Activated CD4-positive, alpha-beta T cell treated with anti-CD3 and anti-CD28 coated beads, Interleukin-2, amount 50 U/mL, for 16 hours (primary cell): ENCODE data around the gene IGHMBP2.
"Not testable (repeated sequence)": the region's sequence is repeated elsewhere in the genome, so short reads cannot be mapped to it uniquely, and the experiment has no call there.

ENCODE experiments used
- DNase-seq: peaks from one replicate; pipeline ENCODE4 v3.0.0-alpha.2; 2020

Gene IGHMBP2

DNA sequence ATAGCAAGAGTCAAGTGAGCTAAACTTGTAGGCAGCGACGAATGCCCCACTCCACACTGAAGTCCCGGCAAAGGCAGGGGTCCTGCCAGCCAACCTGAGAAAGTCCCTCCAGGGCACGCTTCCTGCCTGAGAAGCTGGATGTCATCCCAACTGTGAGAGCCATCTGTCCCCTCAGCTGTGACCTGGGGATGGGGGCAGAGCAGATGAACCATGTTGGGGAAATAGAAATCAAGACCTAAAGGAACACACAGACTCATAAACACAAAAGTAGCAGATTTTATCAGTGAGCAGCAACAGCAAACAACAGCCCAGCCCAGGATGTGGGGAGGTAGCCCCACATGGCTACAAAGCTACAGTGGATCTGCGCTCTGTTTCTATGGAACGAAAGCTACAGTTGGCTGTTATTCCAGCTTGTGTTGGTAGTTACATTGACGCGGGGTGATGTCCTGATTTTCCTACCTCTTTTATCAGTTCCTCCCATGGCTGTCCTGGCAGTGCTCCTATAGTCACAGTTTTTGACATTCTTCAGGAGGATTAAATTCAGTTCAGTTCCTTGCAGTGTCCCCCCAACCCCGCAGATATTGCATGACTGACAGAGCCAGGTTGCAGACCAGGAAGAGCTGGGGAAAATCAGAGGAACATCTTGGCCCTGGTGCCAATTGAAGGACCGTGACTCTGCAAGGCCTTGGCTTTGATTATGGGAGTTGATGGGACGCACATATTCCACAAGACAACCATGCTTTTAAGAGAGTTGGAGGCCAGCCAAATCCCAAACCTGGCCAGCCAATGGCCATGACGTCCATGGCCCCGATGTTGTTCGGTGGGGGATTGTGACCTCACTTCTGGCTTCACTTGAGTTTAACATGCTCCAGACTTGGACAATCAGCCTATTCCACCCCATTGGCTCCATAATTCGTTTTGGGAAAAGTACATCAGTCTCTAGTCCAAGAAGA is 62.5 kb downstream of the IGHMBP2 start:
- DNase-seq: no peak

DNA sequence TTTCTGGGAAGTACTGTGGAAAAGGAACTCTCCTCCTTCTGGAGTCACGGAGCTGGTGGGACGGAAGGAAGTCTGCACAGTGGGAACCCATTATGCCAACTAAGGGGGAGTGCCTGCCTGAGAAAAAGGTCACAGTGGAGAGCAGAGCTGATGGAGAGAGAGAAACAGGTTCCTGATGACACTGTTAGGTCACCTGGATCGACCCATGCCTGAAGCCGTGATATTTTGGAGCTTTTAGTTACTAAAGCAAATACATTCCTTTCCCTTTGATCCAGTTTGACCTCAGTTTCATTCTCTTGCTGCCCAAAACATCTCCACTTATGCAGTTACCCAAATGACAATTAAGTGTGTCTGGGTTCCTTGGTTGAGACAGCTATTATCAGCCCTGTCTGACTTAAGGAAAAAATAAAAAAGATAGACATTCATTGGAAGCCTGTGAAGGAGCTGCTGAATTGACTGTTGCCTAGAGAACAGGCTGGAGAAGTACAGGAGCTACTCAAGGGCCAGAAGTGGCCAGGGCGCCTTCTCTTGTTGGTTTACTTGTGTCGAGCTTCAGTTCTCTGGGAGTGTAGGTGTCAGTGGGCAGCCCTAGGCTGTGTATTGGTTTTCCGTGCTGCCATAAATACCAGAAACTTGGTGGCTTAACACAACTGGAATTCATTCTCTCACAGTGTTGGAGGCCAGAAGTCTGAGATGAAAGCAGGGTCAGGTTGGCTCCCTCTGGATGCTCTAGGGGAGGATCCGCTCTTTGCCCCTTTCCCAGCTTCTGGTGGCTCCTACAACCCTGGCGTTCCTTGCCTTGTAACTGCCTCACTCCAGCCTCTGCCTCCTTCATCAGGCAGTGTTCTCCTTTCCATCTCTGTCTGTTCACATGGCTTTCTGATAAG is 63.4 kb downstream of the IGHMBP2 start:
- no peak for DNase-seq

DNA sequence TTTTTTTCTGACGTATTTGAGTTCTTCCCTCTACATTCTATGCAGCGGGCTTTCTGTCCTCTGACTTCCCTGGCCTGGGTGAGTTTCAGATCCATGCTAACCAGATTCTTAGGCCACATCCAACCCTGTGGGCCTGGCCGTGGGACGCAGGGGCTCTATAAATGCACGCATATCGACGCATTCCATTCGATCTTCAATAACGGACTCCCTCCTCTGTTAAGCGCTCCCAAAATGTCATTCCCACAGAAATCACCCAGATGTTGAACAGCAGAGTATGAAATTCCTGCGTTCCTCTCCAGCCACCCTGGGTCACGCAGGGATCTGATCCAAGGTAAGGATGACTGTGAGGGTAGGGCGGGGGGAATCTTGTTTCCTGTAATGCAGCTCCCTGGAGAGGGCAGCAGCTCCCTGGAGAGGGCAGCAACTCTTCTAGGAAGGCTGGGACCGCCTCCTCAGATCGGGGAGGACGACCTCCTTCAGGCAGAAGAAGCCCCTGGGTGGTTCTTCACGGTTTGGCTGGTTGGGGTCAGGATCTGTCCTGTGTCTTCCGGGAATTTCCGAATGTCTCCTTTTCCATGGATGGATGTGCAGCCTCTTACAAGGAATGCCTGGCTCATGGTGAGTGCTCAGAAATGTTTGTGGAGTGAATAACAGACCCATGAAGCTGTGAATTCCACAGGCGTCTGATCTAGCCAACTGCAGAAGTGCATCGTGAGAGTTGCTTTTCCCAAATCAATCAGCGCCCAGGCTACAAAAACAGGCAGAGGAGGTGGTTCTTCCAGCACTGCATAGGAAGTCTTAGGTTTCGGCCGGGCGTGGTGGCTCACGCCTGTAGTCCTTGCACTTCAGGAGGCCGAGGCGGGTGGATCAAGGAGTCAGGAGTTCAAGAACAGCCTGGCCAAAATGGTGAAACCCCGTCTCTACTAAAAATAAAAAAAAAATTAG is 64.9 kb downstream of the IGHMBP2 start:
- no peak for DNase-seq

DNA sequence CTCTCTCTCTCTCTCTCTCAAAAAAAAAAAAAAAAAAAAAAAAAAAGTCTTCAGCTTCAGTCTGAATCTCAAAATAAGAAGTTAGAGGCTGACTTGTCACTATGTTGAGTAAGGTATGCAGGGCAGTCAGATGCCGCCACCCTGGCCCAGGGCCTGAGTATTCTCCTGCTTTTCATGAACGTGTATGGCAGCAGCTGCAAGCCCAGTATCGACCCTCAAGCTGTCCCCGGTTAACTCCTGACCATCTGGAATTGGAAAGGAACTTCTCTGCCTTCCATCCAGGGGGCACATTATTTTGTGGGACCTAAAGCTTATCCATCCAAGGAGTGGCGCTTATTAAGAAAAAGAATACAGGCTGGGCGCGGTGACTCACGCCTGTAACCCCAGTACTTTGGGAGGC is 65.7 kb downstream of the IGHMBP2 start:
- DNase-seq: no peak

DNA sequence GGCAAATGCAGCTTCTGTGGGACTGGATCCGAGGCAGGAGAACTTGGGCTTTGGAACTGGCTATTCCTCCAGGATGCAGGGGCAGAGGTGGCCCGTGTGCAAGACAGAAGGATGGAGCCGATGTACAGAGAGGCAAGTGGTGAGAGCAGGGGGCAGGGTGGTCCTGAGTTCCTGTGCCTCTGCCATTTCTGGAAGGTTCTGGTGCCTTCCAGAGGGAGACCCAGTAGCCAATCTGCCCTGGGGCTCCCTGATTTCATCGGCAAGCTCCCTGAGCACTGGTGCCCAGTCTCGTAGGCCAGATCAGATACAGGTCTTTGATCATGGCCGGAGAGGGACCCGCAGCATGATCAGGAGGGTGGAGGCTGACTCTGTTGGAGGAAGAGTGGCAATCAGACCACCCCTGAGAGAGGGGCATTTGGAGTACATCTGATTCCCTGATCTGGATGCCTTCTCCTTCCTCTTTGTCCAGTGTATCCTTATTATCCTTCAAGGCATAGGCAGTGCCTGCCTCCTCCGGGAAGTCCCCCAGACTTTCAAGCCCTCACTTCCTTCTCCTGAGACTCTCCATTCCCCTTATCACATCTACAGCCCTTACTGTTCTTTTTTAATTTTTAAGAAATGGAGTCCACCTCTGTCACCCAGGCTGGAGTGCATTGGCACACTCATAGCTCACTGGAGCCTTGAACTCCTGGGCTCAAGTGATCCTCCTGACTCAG is 67.4 kb downstream of the IGHMBP2 start:
- DNase-seq: no peak

DNA sequence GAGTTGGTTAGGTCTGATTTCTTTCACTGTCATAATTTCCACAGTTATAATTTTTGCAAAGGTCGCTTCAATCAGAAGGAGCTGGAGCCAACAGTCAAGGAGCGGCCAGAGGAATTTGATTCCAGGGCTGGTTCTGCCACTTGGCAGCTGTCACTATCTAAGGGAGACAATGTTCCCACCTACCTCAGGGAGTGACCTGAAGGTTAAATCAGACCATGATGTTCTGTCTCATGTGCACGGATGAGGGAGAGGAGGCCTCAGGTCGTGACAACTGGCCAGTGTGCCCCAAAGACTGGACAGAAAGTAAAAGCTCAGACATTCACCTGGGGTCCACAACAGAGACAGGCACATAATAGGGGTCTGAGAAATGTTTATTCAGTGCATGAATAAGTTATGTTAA is 69.5 kb downstream of the IGHMBP2 start:
- DNase-seq: no peak

DNA sequence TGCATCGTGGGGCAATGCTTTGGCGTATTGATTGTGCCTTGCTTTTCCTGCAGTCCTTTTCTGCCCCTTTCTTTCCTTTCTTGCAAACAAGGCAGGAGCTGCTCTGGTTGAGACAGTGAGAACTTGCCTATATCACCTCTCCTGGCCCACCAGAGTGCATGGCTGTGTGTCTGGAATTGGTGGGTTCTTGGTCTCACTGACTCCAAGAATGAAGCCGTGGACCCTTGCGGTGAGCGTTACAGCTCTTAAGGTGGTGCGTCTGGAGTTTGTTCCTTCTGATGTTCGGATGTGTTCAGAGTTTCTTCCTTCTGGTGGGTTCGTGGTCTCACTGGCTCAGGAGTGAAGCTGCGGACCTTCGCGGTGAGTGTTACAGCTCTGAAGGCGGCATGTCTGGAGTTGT is 70.0 kb downstream of the IGHMBP2 start:
- DNase-seq: not testable (repeated sequence)

DNA sequence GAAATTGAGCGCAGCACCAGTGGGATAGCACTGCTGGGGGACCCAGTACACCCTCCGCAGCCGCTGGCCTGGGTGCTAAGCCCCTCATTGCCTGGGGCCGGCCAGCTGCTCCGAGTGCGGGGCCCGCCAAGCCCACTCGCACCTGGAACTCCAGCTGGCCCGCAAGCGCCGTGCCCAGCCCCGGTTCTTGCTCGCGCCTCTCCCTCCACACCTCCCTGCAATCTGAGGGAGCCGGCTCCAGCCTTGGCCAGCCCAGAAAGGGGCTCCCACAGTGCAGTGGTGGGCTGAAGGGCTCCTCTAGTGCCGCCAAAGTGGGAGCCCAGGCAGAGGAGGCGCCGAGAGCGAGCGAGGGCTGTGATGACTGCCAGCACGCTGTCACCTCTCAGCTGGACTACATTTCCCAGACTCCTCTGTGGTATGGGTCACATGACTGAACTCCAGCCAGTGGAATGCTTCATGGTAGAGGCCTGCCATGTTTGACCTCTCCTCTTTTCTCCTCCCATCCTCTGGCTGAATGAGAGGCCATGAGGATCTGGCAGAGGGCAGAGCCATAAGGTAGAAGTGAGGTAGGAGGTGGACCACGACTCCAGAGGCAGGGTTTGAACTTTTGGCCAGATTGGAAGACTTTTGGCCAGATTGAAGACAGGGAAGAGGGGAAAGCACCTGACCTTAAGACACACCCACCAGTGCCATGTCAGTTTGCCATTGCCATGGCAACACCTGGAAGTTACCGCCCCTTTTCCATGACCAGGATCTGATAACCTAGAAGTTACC is 70.9 kb downstream of the IGHMBP2 start:
- peak; percentile 43 for DNase-seq

DNA sequence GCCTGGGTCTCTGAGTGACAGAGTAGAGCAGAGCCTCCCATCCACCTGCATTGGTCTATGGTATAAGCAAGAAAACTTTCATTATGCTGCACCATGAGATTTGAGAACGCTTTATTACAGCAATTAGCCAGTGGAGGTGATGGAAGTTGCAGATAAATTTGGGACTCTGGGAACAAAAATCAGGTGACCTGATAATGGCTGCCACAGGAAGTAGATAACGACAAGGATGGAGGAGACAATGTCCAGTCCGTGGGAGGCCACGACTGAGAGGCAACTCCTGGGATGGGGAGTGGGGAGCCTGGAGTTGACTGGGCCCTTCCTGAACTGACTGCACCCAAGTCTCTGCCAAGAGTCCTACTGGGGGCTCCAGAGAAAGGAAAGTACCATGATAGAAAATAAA is 72.4 kb downstream of the IGHMBP2 start:
- no peak for DNase-seq

DNA sequence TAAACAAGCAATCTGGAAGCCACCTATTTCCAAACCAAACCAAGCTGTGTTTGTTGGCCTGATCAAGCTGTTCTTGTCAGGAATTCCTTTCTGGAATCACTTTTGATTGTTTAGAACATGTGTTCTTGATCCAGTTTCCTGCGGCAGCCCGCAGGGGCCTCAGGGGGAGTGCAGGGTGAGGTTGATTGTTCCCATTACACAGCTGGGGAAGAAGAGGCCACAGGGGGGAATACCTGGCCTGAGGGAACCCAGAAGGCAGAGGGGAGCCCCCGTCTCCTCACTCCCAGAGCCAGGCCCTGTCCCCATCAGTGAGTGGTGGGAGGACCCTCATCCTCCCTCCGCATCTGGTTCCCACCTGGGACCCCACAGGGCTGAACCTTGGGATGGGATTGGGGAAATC is 72.9 kb downstream of the IGHMBP2 start:
- DNase-seq: no peak

DNA sequence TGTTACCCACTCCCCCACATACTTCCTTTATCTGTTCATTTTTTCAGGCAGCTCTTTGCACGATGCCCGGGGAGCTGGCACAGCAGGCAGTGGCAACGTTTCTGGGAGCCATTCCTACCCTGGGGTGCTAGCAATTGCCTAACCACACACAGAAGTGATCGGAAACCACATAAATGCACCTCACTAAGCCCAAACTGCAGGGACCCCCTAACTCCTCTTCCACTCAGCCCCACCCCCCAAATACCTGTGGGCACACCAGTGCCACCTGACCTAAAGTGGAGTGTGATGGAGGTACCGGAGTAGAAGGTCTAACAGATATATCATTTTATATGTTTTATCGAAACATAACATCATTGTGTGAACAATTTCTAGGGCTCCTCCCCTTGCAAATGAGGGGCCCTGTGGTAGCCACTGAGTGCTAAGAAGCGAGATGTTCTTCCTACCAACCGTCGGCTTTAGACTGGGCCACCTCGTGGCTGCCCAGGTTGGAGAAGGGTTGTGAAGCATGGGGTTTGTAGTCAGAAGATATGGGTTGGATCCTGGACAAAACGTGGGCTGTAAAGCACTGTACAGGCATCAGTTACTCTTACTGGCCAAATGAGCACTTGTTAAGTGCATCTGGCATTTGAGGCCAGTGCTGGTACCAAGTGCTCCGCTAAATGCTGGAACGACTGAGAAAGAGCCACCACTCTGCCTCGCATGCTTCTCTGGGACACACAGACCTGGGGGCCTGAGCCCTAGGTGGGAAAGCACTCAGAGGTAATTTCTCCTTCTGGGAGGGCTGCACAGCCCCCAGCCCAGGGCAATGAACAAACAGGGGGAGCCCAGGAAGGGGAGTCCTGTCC is 74.3 kb downstream of the IGHMBP2 start:
- no peak for DNase-seq

DNA sequence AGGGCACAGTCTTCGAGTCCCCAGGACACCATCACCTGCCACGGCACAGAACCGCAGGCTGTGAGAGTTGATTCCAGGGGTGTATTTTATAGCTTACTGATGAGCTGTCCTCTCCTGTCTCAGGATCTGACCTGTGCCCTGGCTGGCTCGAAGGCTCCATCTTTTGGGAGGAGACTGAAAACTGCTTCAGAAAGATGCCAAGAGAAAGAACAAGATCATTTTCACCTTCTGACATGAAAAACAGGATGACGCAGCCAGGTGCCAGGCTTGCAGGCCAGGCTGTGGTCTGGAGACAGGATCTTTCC is 74.9 kb downstream of the IGHMBP2 start:
- DNase-seq: no peak

DNA sequence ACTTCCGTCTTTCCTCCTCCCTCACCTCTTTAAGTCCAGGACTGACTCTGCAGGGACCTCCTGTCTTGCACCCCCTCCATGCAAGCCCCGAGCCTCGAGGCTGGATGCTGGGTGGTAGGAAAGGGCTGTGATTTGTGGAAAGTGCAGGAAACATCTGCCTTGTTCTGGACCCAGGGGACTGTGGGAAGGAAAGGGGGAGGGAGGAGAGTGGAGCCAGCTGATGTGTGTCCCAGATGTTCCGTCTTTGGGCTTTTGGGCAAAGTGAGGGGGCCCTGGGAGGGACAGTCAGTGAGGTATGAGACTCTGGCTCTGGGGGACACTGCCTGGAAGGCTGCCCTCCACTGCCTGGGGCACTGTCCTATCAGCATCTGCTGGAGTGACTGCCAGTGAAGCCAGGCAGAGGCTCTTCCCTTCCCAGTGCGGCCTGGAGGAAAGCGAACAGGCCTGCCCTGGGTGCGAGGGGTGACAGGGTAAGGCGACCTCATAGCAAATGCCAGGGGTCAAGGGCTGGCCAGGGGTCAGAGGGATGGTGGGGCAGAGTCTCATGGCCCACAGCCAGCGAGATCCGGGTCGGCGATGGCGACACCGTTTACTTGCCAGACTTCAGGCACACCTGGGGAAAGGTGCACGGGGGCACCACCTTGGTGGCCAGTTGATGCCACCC is 75.4 kb downstream of the IGHMBP2 start:
- DNase-seq: no peak

DNA sequence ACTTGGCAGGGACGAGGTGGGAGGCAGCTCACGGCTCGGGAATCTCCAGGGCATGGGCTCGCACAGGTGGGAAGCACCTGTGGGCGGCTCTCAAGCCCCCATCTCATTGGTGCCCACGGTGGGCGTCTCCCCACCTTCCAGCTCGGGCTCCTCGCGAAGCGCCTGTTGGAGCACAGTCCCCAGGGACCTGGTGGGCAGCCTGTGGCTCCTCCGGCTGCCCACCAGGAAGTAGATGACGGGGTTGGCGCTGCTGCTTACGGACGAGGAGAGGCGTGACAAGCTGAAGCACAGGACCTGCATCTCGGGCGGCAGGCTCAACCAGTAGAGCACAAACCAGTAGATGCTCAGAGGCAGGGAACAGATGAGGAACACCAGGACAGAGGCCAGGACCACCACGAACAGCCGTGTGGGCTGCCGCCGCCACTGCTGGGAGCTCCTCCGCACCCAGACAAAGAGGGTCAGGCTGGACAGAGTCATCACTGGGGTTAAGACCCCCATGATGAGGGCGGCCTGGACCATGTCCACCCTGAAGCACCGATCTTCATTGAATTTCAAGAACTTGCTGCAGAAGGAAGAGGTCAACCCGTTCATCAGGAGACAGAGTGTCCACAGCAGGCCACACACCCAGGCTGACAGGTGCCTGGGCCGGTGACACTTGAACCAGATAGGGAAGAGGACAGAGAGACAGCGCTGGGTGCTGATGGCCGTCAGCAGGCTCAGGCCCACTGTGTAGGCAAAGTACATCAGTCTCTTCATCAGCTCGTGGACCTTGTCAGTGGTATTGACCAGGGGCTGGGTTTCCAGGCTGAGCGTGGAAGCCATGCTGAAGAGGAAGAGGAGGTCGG is 76.5 kb downstream of the IGHMBP2 start:
- no peak for DNase-seq

DNA sequence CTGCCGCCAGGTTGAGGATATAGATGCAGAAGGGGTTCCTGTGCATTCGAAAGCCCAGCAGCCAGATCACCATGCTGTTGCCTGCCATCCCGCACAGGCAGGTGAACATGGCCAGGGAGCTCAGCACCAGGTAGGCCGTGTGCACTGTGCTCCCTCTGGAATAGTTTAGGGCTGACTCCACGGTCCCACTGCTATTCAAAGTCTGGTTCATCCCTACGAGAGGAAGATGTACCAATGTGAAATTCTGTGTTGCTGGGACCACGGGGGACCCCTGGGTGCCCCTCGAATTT is 77.0 kb downstream of the IGHMBP2 start, which contains the start of gene MRGPRD:
Gene MRGPRD (minus strand): TSS at position 211 of the 290 bp plus-strand sequence. CDS start 0 bp downstream, at position 211.
- no peak for DNase-seq

DNA sequence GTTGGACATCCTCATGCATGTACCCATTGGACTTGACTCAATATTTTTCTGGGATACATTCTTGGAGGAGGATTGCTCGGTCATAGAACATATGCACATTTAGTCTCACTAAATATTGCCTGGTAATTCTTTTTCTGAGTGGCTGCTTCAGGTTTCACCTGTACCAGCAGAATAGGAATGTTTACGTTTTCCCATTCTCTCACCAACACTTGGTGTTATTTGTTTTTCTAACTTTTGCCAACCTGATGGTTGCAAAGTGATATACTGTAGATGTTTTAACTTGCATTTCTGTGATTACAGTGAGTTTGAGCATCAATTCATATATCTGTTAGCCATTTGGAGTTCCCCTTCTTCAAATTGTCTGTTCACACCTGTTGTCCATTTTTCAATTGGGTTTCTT is 78.4 kb downstream of the IGHMBP2 start:
- no peak for DNase-seq

DNA sequence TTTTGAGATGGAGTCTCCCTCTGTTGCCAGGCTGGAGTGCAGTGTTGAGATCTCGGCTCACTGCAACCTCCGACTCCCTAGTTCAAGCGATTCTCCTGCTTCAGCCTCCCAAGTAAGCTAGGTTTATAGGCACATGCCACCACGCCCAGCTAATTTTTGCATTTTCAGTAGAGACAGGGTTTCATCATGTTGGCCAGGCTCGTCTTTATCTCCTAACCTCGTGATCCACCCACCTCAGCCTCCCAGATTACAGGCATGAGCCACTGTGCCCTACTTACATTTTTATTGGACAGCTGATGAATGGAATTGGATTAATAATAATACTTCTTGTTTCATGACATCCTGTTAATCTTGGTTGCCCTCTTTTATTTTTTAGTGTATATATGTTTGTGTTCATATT is 80.1 kb downstream of the IGHMBP2 start:
- no peak for DNase-seq

DNA sequence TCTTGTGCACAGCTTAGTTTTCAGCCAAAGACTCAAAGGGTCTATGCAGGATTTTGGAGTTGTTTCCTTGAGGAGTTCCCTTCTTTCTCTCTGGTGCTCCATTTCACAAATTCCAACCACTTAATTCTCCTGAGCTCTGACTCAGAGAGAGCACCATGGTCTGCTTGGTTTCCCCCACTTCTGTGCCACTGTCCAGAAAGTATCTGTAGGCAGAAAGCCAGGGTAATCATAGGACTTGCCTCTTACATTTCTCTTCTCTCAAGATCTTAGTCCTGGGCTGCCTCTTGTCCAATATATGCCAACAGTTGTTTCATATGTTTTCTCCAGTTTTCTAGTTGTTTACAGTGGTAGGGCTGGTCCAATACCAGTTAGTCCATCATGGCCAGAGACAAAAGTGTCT is 83.5 kb downstream of the IGHMBP2 start:
- no peak for DNase-seq

DNA sequence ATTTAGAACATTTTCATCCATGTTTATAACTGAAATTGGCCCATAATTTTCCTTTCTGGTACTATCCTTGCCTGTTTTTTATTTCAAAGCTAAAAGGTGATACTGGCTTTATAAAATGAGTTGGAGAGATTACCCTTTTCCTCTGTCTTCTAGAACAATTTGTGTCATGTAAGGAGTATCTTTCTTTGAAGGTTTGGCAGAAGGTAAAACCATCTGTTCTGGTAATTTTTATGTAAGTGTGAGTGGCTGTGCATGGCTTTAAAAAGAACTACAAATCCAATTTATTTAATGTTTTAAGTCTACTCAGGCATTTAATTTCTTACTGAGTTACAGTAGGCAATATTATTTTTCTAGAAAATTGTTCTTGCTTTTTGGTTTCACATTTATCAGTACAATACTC is 84.8 kb downstream of the IGHMBP2 start:
- no peak for DNase-seq
